Posterior vena cava (tissue), 2 donors: ENCODE data around the gene NUDT4. TPM values are rescaled to one million over a fixed set of nuclear protein-coding genes. Genes with fewer than 3 reads are reported as not detected.
"Not testable (repeated sequence)": the region's sequence is repeated elsewhere in the genome, so short reads cannot be mapped to it uniquely, and the experiment has no call there.

ENCODE experiments used
- DNase-seq: peaks from one replicate; pipeline ENCODE4 v3.0.0-alpha.2; 2020; ENCODE audit warnings: low spot score
- intact Hi-C, 2 donors: fragments of 100-400 bp; cut with DNase I; formaldehyde crosslinking; loops; one replicate each; pipeline versions ENCODE4 v1.14.1 to v1.14.2; 2022 to 2023
- total RNA-seq, 2 donors: library from RNA; stranded (reverse); fragmentation: NEBNext Ultra II Directional; extraction: Animal tissue kit (Norgen Biotek cat#: 25700); gene quantifications; one replicate each; pipeline ENCODE4 v1.2.1, GENCODE V29; 2021
- donor health status: DM: yes; HTN: yes; CAD: no.
- donor health status: DM: yes; HTN: yes; CAD: no.

NUDT4 gene
- total RNA-seq, 2 donors from 2014 or later, result 76.5 to 133 TPM

DNA sequence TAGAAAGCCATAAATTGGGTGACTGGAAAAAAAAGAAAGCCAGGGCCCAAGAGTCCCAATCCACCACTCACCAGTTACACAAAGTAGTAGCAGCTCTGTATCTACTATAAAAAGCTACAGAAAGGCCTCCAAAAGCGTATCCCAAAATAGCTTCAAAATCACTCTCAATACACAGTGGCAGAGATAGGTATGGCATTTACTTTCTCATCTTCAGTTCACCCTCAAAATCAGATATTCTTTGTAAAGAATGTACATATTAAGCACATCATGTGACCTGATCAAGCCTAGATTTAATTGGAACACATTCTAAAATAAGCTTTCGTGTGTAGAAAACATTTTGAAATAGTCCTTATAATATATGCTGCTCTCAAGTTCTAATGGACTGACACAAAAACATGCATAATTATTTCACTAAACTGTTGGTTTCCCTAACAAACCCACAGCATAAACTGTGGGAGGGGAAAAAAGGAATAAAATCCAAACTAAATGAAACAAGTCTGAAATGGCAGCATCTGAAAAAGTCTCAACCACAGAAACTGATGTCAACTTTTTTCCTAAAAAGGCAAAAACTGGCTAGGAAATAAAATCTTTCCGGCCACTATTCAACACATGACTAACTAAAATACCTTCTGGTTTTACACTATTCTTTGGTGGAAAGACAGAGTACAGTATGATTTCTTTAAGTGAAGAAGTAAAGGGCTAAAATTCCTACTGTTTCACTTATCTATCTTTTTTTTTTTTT is 38.2 kb downstream of the NUDT4 start:
- intact Hi-C loops, result no loop called here
- DNase-seq, result no peak

DNA sequence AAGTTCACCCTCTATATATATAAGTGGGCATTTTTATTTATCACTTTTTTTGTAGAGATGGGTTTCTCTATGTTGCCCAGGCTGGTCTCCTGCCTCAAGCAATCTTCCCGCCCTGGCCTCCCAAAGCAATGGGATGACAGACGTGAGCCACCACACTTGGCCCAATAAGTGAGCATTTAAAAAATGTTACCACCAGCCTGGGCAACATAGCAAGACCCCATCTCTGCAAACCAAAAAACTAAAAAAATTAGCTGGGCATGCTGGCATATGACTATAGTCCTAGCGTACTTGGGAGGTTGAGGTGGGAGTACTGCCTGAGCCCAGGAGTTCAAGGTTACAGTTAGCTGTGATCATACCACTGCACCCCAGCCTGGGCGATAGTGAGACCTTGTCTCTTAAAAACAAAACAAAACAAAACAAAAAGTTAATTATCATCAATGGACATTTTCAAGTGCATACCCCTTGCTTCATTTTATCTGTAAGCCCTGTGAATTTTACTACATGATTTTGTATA is 40.3 kb downstream of the NUDT4 start:
- intact Hi-C loops, result no loop called here

GRCh38 chr12:93419388-93420034 is 41.8 kb downstream of the NUDT4 start:
- no peak for DNase-seq
- intact Hi-C loops, result no loop called here

More for the DNA sequence above, 40.3 kb downstream of the NUDT4 start:
- DNase-seq, result no peak

- DNase-seq, result no peak
- intact Hi-C loops, result no loop called here
These were observed 44.3 kb downstream of the NUDT4 start for GRCh38 chr12:93422050-93422449.

DNA sequence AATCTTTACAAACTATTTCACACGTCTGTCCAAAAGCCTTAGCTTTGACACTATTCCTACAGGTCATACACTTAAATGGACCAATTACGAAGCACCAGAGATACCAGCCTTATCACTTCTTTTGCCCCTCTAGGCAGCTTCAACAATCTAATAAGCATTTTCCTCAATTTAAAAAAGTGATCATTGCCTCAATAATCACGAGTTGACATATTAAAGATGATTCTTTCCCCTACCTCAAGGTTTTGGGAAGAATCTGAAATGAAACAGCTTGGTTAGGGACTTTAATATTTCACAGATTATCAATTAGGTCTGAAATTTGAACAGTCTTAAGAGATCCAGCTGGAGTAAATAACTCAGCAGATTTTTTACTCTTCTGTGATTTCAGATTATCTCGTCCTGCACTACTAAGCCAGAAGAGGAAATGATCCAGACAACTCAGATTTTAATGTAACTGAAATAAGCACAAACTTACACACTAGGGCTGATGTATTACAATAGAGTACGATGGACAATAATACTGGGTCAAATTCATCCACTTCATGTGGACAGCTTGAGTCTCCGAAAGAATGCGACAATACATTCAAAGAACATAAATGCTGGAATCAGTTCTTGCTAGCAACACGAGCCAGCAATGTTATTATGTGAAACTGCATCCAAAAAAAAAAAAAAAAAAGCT is 48.1 kb downstream of the NUDT4 start:
- no peak for DNase-seq
- intact Hi-C loops, result no loop called here

- intact Hi-C loops, result no loop called here
- no peak for DNase-seq
These were observed 48.7 kb downstream of the NUDT4 start for GRCh38 chr12:93426412-93426805.

DNA sequence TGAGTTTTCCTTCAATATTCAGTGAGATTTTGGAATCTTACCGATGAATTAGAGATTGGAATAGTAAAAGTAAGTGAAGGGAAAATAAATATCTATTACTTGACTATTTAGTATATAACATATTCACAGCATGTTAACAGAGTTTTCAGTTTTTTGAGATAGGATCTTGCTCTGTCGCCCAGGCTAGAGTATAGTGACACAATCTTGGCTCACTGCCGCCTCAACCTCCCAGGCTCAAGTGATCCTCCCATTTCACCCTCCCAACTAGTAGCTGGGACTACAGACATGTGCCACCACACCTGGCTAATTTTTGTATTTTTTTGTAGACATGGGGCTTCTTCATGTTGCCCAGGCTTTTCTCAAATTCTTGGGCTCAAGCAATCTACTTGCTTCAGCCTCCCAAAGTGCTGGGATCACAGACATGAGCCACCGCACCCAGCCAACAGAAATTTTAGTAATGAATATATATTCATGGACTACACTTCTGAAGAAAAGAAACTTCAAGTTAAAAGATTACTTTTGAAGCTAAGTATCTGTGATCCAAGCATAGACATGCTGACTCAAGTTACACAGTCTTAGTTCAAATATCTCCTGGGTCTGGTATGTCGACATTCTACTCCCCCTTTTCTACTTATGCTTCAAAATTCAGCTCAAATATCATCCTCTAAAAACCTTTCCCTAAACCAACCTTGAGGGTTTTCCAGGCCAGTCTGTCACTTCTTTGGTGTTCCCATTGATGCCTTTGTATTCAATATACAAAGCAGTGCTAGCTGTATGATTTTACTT is 50.2 kb downstream of the NUDT4 start:
- intact Hi-C loops, result no loop called here
- DNase-seq, result no peak

GRCh38 chr12:93429448-93429847 is 51.7 kb downstream of the NUDT4 start:
- intact Hi-C loops, result no loop called here
- no peak for DNase-seq

DNA sequence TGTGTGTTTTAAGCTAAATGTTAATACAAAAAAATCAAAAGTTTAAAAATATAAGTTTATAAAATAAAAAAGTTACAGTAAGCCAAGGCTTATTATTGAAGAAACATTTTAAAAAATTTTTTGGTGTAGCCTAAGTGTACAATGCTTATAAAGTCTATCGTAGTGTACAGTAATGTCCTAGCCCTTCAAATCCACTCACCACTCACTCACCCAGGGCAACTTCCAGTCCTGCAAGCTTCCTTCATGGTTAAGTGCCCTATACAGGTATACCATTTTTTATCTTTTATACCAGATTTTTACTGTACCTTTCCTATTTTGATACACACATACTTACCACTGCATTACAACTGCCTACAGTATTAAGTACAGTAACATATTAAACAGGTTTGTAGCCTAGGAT is 52.1 kb downstream of the NUDT4 start:
- intact Hi-C loops, result no loop called here
- DNase-seq, result no peak

DNA sequence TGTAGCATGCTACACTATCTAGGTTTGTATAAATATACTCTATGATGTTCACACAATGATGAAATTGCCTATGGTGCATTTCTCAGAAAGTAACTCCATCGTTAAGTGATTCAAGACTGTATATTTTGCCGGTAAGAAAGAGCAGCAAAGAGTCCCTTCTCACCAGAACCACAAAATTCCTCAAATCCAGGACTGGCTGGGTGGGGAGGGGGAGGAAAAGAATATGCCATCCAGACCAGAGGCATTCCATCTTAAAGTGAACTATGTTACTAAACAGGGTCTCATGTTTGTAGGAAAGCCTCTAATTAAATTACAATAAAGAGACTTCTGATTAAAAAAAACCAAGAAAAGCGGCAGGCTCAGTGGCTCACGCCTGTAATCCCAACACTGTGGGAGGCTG is 52.6 kb downstream of the NUDT4 start:
- no peak for DNase-seq
- intact Hi-C loops, result no loop called here

DNA sequence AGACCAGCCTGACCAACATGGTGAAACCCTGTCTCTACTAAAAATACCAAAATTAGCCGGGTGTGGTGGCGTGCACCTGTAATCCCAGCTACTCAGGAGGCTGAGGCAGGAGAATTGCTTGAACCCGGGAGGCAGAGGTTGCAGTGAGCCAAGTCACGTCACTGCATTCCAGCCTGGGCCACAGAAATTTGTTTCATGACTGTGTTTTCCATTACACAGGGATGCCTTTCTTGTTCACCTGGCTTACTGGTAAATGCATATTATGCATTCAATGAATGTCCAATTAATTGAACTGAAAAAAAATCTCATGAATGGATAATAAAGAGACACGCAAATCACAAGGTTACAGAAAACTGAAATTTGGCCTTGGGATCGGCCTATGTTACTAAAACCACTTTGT is 54.3 kb downstream of the NUDT4 start:
- intact Hi-C loops, DNase-seq: not testable (repeated sequence)

DNA sequence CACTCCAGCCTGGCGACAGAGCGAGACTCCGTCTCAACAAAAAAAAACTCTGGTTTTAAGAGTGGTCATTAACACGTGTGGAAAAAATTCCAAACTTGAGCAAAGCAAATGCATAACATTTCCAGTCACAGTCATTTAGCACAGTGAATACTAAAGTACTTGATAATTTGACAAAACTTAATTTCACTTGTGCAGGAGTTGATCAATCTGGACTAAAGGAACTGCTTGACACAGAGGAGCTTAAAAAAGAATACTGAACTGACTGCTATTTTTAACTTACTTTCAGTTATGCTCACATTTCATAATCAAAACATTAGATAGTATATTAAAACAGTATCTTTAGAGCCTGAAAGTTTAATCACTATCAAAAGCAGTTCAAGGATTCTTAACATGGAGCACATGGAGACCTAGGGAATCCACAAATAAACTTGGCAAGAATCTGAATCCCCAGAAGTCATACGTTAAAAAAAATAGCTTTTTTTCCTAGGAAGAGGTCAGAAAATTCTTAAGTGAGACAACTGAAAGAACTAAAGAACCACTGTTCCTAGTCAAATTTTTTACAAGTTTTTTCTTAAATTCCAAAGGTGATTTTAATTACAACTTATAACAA is 56.6 kb downstream of the NUDT4 start:
- no peak for DNase-seq
- intact Hi-C loops, result no loop called here

GRCh38 chr12:93438266-93439050 is 60.7 kb downstream of the NUDT4 start:
- intact Hi-C loops, result no loop called here
- no peak for DNase-seq

- no peak for DNase-seq
- intact Hi-C loops, result no loop called here
These were observed 62.5 kb downstream of the NUDT4 start for GRCh38 chr12:93440043-93440835.

DNA sequence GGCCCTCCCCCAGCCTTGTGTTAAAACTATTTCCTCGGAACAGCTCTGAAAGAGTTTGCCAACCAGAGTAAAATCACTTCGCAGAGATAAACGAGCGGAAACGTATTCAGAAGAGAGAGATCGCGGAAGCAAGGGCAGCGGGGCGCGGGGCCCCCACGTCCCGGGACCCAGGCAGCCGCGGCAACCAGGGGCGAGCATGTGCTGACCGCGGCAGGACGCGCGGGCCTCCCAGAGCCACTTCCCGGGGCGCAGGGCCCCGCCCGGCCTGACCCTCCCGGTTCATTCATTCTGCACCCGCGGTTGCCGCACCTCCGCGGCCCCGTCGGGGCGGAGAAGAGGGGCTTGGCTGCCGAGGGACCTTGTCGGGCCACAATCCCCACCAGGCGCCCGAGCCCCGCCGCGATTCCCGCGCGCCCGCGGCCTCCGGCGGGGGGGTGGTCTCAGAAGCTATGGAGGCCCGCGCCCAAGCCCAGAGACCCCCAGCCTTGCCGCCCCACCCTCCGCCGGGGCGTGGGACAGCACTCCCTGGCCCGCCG is 63.4 kb downstream of the NUDT4 start:
- intact Hi-C loops, result no loop called here
- peak; percentile 85 for DNase-seq

- DNase-seq, result peak; percentile 99
- intact Hi-C loops, result no loop called here
These were observed 64.1 kb downstream of the NUDT4 start, which contains the start of gene UBE2N for GRCh38 chr12:93441617-93442410. Gene UBE2N, minus strand, starts transcription at chr12:93441947. Its CDS starts 63 bp downstream, at chr12:93441884.
